ENCODE measurements around the gene RNU6-7. TPM values are rescaled to one million over a fixed set of nuclear protein-coding genes. Genes with fewer than 3 reads are reported as not detected.
A peak's percentile ranks its signal among the peaks of the same experiment; 100 is the strongest.

The RNU6-7 gene
- total and polyA plus RNA-seq, 4 donors, result not detected

DNA sequence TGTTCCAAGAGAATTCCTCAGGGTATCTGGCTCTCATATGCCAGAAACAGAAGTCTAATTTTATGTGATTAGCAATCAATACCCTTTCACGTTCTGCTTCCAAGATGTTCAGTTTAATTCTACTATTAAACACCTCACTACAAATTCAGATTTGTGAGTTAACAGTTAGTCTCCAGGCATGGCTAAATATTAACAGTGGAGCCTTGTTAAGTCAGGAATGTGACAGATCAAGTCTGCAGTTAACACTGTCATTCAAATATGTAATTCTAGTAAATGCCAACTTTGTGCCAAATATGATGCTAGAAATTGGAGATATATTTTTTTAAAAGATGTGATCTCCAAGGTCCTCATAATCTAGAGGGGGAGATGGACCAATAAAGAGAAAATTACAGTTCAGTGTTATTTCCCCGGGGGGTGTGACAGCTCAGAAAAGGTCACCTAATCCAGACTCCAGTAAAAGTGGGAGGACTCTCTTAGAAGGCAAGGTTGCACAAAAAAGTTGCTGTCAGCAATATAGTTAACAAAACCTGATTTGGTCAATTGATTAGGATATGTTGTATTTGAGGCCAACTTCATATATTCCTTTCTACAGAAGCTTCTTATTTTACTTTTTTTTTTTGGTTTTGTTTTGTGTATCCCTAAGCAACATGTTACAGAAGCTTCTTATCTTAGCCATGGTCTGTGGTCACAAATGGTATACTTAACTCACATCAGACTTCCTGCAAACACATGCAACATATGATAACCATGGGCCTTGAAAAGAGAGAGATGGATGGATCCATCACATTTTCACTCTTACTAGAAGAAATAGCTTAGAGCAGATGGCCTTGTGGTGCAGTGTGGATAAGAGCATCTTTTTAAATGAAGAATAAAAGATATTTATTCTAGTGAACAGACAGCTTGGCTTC, 18.4 kb upstream of the RNU6-7 start:
- H3K27ac ChIP-seq (ENCODE audit: low read depth in 1 of 2, low read length in 1 of 2), result no peak overlapping the region
- H3K4me3 ChIP-seq, result no peak overlapping the region
- ATAC-seq (ENCODE audit: insufficient read depth, low FRiP score) (no peak), DNase-seq (peak in 2 of 3 donors; percentile 39 to 75)
- WGBS, 2 donors, result 72 to 86% methylated on average over 2 of the region's 2 CpGs
- peaks cover 0 to 4% (median 2%) of the 10 kb centered on the region in 4 donors for H3K9me3 ChIP-seq (ENCODE audit: control insufficient read depth in 4 of 4, insufficient read depth in 3 of 4, low read length in 3 of 4)
- no peak overlapping the region for H3K9ac ChIP-seq (ENCODE audit: insufficient read depth in 1 of 2, low read length in 2 of 2)
- H3K36me3 ChIP-seq (ENCODE audit: control insufficient read depth in 4 of 4, insufficient read depth in 4 of 4, low read length in 4 of 4), result no peaks in the 10 kb centered on the region
- TF ChIP-seq, protein P1, sequence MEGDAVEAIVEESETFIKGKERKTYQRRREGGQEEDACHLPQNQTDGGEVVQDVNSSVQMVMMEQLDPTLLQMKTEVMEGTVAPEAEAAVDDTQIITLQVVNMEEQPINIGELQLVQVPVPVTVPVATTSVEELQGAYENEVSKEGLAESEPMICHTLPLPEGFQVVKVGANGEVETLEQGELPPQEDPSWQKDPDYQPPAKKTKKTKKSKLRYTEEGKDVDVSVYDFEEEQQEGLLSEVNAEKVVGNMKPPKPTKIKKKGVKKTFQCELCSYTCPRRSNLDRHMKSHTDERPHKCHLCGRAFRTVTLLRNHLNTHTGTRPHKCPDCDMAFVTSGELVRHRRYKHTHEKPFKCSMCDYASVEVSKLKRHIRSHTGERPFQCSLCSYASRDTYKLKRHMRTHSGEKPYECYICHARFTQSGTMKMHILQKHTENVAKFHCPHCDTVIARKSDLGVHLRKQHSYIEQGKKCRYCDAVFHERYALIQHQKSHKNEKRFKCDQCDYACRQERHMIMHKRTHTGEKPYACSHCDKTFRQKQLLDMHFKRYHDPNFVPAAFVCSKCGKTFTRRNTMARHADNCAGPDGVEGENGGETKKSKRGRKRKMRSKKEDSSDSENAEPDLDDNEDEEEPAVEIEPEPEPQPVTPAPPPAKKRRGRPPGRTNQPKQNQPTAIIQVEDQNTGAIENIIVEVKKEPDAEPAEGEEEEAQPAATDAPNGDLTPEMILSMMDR (IDR thresholded peaks at IDR 0.05; ENCODE audit: control extremely low read depth, extremely low read depth), result no peak
- H3K27me3 ChIP-seq (ENCODE audit: control insufficient read depth in 3 of 3, insufficient read depth in 3 of 3, low read length in 2 of 3), result no peaks in the 10 kb centered on the region
- peaks cover 0 to 2% (median 0%) of the 10 kb centered on the region in 5 donors for H3K4me1 ChIP-seq (ENCODE audit: control insufficient read depth in 5 of 5, insufficient read depth in 5 of 5, low read length in 5 of 5)

DNA sequence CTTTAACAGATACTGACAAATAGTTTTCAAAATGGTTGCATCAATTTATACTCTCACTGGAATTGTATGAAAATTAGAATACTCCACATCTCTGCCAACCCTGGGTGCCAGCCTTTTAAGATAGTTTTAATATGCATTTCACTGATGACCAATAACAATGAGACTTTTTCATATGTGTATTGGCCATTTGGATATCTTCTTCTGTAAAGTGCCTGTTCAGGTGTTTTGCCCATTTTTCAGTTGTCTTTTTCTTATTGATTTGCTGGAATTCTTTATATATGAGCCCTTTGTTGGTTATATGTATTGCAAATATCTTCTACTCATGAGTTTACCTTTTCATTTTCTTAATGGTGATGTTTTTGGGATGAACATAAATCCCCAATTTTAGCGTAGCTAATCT, 16.7 kb upstream of the RNU6-7 start:
- TF ChIP-seq, protein P1 (IDR thresholded peaks at IDR 0.05; ENCODE audit: control extremely low read depth, extremely low read depth), result no peak
- Histone ChIP-seq H3K4me1 (ENCODE audit: control insufficient read depth in 5 of 5, insufficient read depth in 5 of 5, low read length in 5 of 5) (peaks cover 0 to 2% (median 0%) of the 10 kb centered on the region in 5 donors), H3K27ac (ENCODE audit: low read depth in 1 of 2, low read length in 1 of 2) (no peak overlapping the region), H3K9ac (ENCODE audit: insufficient read depth in 1 of 2, low read length in 2 of 2) (no peak overlapping the region), H3K27me3 (ENCODE audit: control insufficient read depth in 3 of 3, insufficient read depth in 3 of 3, low read length in 2 of 3) (no peaks in the 10 kb centered on the region), H3K4me3 (no peak overlapping the region), H3K9me3 (ENCODE audit: control insufficient read depth in 4 of 4, insufficient read depth in 3 of 4, low read length in 3 of 4) (peaks cover 0 to 4% (median 2%) of the 10 kb centered on the region in 4 donors), H3K36me3 (ENCODE audit: control insufficient read depth in 4 of 4, insufficient read depth in 4 of 4, low read length in 4 of 4) (no peaks in the 10 kb centered on the region)
- DNase-seq, result no peak
- 98% methylated on average over 1 of the region's 1 CpG for WGBS, 2 donors
- ATAC-seq (ENCODE audit: insufficient read depth, low FRiP score), result no peak

DNA sequence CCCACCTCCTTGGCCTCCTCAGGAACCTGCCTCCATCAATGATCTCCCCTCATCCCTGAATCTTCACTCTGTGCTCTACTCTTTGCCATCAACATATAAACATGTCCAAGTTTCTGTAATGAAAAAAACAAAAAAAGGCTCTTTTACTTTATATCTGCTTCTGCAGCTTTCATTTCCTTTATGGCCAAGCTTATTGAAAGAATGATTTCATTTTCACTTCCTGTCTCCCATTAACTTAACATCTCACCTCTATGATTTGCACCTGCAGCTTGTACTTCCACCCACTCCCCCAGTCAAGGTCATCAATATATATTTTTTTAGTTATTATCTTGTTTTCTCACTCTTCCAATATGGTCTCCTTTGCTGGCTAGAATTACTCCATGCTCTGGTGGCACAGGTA, 15.6 kb upstream of the RNU6-7 start:
- DNase-seq, result no peak
- ATAC-seq (ENCODE audit: insufficient read depth, low FRiP score), result no peak
- Histone ChIP-seq H3K4me1 (ENCODE audit: control insufficient read depth in 5 of 5, insufficient read depth in 5 of 5, low read length in 5 of 5) (peaks cover 0 to 2% (median 0%) of the 10 kb centered on the region in 5 donors), H3K36me3 (ENCODE audit: control insufficient read depth in 4 of 4, insufficient read depth in 4 of 4, low read length in 4 of 4) (no peaks in the 10 kb centered on the region), H3K4me3 (no peak overlapping the region), H3K27me3 (ENCODE audit: control insufficient read depth in 3 of 3, insufficient read depth in 3 of 3, low read length in 2 of 3) (no peaks in the 10 kb centered on the region), H3K9me3 (ENCODE audit: control insufficient read depth in 4 of 4, insufficient read depth in 3 of 4, low read length in 3 of 4) (peaks cover 0 to 4% (median 2%) of the 10 kb centered on the region in 4 donors), H3K9ac (ENCODE audit: insufficient read depth in 1 of 2, low read length in 2 of 2) (no peak overlapping the region), H3K27ac (ENCODE audit: low read depth in 1 of 2, low read length in 1 of 2) (no peak overlapping the region)
- TF ChIP-seq, protein P1 (IDR thresholded peaks at IDR 0.05; ENCODE audit: control extremely low read depth, extremely low read depth), result no peak
